GM23338 (cell line): ENCODE data around the gene KCNAB2. TPM values are rescaled to one million over a fixed set of nuclear protein-coding genes. Genes with fewer than 3 reads are reported as not detected.

Experiments
- ATAC-seq: fragments of 200-7000 bp; cut with Tn5 transposase; 3 replicates; pipeline ENCODE4 v1.9.1; 2020
- DNase-seq: peaks from one replicate; pipeline ENCODE4 v3.0.0-alpha.2; 2015; ENCODE audit warnings: low spot score
- H2AFZ ChIP-seq: fragments of 200-600 bp; sonication (generic); 2 replicates; pipeline ENCODE4 v1.8.0; 2016; ENCODE audit warnings: antibody characterized with exemption, mild to moderate bottlenecking, moderate library complexity
- H3F3A ChIP-seq: fragments of 200-600 bp; sonication (generic); replicated peaks from 2 replicates; pipeline ENCODE4 v1.8.0; 2017; ENCODE audit warnings: antibody characterized with exemption, mixed run types, low read depth
- H3K27ac ChIP-seq: fragments of 200-600 bp; sonication (generic); 2 replicates; pipeline ENCODE4 v1.6.1; 2016; ENCODE audit warnings: low read depth
- H3K27me3 ChIP-seq: fragments of 200-600 bp; sonication (generic); 2 replicates; pipeline ENCODE4 v1.8.0; 2016; ENCODE audit warnings: mild to moderate bottlenecking, mixed run types, moderate library complexity; ENCODE audit not compliant: insufficient read depth
- H3K36me3 ChIP-seq: fragments of 200-600 bp; sonication (generic); 2 replicates; pipeline ENCODE4 v1.8.0; 2016; ENCODE audit warnings: mild to moderate bottlenecking; ENCODE audit not compliant: insufficient read depth
- H3K4me1 ChIP-seq: fragments of 200-600 bp; sonication (generic); 2 replicates; pipeline ENCODE4 v1.8.0; 2016; ENCODE audit warnings: mild to moderate bottlenecking, moderate library complexity; ENCODE audit not compliant: insufficient read depth
- H3K4me2 ChIP-seq: fragments of 200-600 bp; sonication (generic); 2 replicates; pipeline ENCODE4 v1.7.1; 2017; ENCODE audit warnings: mixed run types
- H3K4me3 ChIP-seq: fragments of 200-600 bp; sonication (generic); 2 replicates; pipeline ENCODE4 v1.6.1; 2016; ENCODE audit warnings: mixed run types
- H3K79me2 ChIP-seq: fragments of 200-600 bp; sonication (generic); replicated peaks from 2 replicates; pipeline ENCODE4 v1.8.0; 2017; ENCODE audit warnings: mild to moderate bottlenecking; ENCODE audit not compliant: insufficient read depth
- H3K9me2 ChIP-seq: fragments of 200-600 bp; sonication (generic); 2 replicates; pipeline ENCODE4 v1.8.0; 2017; ENCODE audit not compliant: insufficient read depth
- H4K20me1 ChIP-seq: fragments of 200-600 bp; sonication (generic); replicated peaks from 2 replicates; pipeline ENCODE4 v1.8.0; 2017; ENCODE audit warnings: mild to moderate bottlenecking; ENCODE audit not compliant: insufficient read depth
- H3K27ac Mint-ChIP-seq: 2 replicates; pipeline ENCODE4 v1.8.0; 2020; ENCODE audit warnings: inconsistent platforms, mild to moderate bottlenecking, moderate library complexity, mixed read lengths
- H3K27me3 Mint-ChIP-seq: 3 replicates; pipeline ENCODE4 v1.8.0; 2022; ENCODE audit warnings: low read depth, mild to moderate bottlenecking, moderate library complexity, mixed read lengths, inconsistent platforms; ENCODE audit not compliant: insufficient read depth, poor library complexity
- H3K36me3 Mint-ChIP-seq: 3 replicates; pipeline ENCODE4 v1.8.0; 2021; ENCODE audit warnings: low read depth, mild to moderate bottlenecking, inconsistent platforms, moderate library complexity, mixed read lengths
- H3K4me1 Mint-ChIP-seq: 3 replicates; pipeline ENCODE4 v1.8.0; 2020; ENCODE audit warnings: mild to moderate bottlenecking, inconsistent platforms, mixed read lengths
- H3K4me3 Mint-ChIP-seq: 3 replicates; pipeline ENCODE4 v1.8.0; 2021; ENCODE audit warnings: moderate library complexity, mild to moderate bottlenecking, inconsistent platforms, mixed read lengths
- H3K9me3 Mint-ChIP-seq: 3 replicates; pipeline ENCODE4 v1.8.0; 2020; ENCODE audit warnings: moderate library complexity, mild to moderate bottlenecking, inconsistent platforms, mixed read lengths
- CREB1 ChIP-seq: fragments of 250-450 bp; sonication (Bioruptor Pico); IDR thresholded peaks from 2 replicates; pipeline ENCODE4 v1.5.0; 2020; ENCODE audit warnings: low read depth, mild to moderate bottlenecking, moderate library complexity
- EZH2 ChIP-seq: fragments of 200-600 bp; sonication (generic); IDR thresholded peaks from one replicate; pipeline ENCODE4 v1.8.0; 2017; ENCODE audit warnings: antibody characterized with exemption, mild to moderate bottlenecking, low read depth; ENCODE audit not compliant: unreplicated experiment
- EZH2phosphoT487 ChIP-seq: fragments of 200-600 bp; sonication (generic); IDR thresholded peaks from one replicate; pipeline ENCODE4 v1.8.1; 2018; ENCODE audit warnings: antibody characterized with exemption; ENCODE audit not compliant: unreplicated experiment
- JUNB ChIP-seq: IDR thresholded peaks from one replicate; pipeline ENCODE4 v1.6.1; 2016; ENCODE audit warnings: antibody characterized with exemption; ENCODE audit not compliant: unreplicated experiment
- NANOG ChIP-seq: IDR thresholded peaks from 2 replicates; pipeline ENCODE4 v1.6.1; 2016; ENCODE audit warnings: antibody characterized with exemption, borderline replicate concordance
- POLR2AphosphoS5 ChIP-seq: IDR thresholded peaks from 2 replicates; pipeline ENCODE4 v1.6.1; 2016; ENCODE audit warnings: antibody characterized with exemption, low read depth
- STAT1 ChIP-seq: IDR thresholded peaks from one replicate; pipeline ENCODE4 v1.6.1; 2016; ENCODE audit warnings: antibody characterized with exemption; ENCODE audit not compliant: unreplicated experiment
- ZNF114 ChIP-seq: fragments of 250-450 bp; sonication (Bioruptor Pico); IDR thresholded peaks from 2 replicates; pipeline ENCODE4 v1.5.0; 2020; ENCODE audit warnings: mild to moderate bottlenecking, moderate library complexity
- ZNF331 ChIP-seq: fragments of 250-450 bp; sonication (Bioruptor Pico); IDR thresholded peaks from 2 replicates; pipeline ENCODE4 v1.5.0; 2020; ENCODE audit warnings: low read depth, mild to moderate bottlenecking, moderate library complexity
- polyA plus RNA-seq: library from polyadenylated mRNA; unstranded; fragments of >200 nt; fragmentation: Nextera tagmentation; extraction: Ambion mirVana; gene quantifications from 2 replicates; pipeline ENCODE4 v1.2.1, GENCODE V29; 2016
- total RNA-seq: library from RNA; depleted of rRNA; stranded (reverse); fragments of >200 nt; shearing (Covaris generic); gene quantifications from 2 replicates; pipeline ENCODE4 v1.2.3, GENCODE V29; 2014
- TF ChIP-seq, protein P1 (sequence below): fragments of 250-450 bp; sonication (Bioruptor Pico); IDR thresholded peaks from 2 replicates; pipeline ENCODE4 v1.5.0; 2020; ENCODE audit warnings: mild to moderate bottlenecking, moderate library complexity
- TF ChIP-seq, protein P2 (sequence below): IDR thresholded peaks from one replicate; pipeline ENCODE4 v1.6.1; 2018; ENCODE audit warnings: antibody characterized with exemption; ENCODE audit not compliant: unreplicated experiment
- TF ChIP-seq, protein P3 (sequence below): IDR thresholded peaks from 2 replicates; pipeline ENCODE4 v1.6.1; 2016; ENCODE audit warnings: antibody characterized with exemption
- TF ChIP-seq, protein P4 (sequence below), 2 experiments: fragments of 200-600 bp in 1 of 2; sonication (generic) in 1 of 2; conservative IDR thresholded peaks; 2 replicates each; pipeline versions ENCODE4 v1.5.1 to v1.6.1; 2016 to 2017; ENCODE audit warnings: antibody characterized with exemption in 2 of 2, low read depth in 2 of 2, mild to moderate bottlenecking in 2 of 2, moderate library complexity in 1 of 2

Gene KCNAB2
- total and polyA plus RNA-seq, 2 experiments from 2014 or later, result 3.0 to 3.7 TPM

DNA sequence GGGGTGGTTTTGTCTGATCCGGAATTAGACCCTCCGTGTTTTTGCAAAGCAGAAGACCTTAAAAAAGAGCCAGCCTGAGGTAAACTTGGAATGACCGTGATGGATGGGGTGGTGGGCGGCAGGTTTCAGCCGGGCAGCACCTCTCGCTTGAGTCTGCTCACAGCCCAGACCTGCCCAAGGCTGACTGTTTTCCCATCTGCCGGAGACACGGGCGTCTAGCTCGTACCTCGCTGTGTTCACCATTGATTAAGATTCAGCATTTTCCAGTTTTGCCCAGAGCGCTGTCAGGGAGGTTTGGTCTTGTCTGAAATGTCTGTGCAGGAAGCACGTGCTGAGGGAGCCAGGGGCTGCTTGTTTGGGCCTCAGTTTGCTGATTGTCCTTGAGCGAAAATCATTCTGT, 591 bp downstream of the KCNAB2 start:
- H3K4me3 ChIP-seq, result no peak overlapping the region
- DNase-seq, result no peak
- no peaks in the 10 kb centered on the region for H3K4me1 ChIP-seq
- Mint-ChIP-seq H3K4me1 (no peaks in the 10 kb centered on the region; the same call in 2 of the 3 replicates), H3K27ac (no peak overlapping the region), H3K9me3 (no peaks in the 10 kb centered on the region), H3K27me3 (peaks cover 6% of the 10 kb centered on the region), H3K4me3 (no peak overlapping the region), H3K36me3 (no peaks in the 10 kb centered on the region)
- no peak overlapping the region for H3K4me2 ChIP-seq
- no peaks in the 10 kb centered on the region for H3F3A ChIP-seq
- no peaks in the 10 kb centered on the region for H3K9me2 ChIP-seq
- no peaks in the 10 kb centered on the region for H3K27me3 ChIP-seq
- no peaks in the 10 kb centered on the region for H3K79me2 ChIP-seq
- no peaks in the 10 kb centered on the region; the same call in 1 of the 2 replicates for H4K20me1 ChIP-seq
- no peak overlapping the region for H3K27ac ChIP-seq
- ATAC-seq, result no peak
- H3K36me3 ChIP-seq, result no peaks in the 10 kb centered on the region
- TF ChIP-seq CREB1 (CRISPR knock-in tag), result no peak
- no peak for TF ChIP-seq JUNB
- TF ChIP-seq, protein P1, sequence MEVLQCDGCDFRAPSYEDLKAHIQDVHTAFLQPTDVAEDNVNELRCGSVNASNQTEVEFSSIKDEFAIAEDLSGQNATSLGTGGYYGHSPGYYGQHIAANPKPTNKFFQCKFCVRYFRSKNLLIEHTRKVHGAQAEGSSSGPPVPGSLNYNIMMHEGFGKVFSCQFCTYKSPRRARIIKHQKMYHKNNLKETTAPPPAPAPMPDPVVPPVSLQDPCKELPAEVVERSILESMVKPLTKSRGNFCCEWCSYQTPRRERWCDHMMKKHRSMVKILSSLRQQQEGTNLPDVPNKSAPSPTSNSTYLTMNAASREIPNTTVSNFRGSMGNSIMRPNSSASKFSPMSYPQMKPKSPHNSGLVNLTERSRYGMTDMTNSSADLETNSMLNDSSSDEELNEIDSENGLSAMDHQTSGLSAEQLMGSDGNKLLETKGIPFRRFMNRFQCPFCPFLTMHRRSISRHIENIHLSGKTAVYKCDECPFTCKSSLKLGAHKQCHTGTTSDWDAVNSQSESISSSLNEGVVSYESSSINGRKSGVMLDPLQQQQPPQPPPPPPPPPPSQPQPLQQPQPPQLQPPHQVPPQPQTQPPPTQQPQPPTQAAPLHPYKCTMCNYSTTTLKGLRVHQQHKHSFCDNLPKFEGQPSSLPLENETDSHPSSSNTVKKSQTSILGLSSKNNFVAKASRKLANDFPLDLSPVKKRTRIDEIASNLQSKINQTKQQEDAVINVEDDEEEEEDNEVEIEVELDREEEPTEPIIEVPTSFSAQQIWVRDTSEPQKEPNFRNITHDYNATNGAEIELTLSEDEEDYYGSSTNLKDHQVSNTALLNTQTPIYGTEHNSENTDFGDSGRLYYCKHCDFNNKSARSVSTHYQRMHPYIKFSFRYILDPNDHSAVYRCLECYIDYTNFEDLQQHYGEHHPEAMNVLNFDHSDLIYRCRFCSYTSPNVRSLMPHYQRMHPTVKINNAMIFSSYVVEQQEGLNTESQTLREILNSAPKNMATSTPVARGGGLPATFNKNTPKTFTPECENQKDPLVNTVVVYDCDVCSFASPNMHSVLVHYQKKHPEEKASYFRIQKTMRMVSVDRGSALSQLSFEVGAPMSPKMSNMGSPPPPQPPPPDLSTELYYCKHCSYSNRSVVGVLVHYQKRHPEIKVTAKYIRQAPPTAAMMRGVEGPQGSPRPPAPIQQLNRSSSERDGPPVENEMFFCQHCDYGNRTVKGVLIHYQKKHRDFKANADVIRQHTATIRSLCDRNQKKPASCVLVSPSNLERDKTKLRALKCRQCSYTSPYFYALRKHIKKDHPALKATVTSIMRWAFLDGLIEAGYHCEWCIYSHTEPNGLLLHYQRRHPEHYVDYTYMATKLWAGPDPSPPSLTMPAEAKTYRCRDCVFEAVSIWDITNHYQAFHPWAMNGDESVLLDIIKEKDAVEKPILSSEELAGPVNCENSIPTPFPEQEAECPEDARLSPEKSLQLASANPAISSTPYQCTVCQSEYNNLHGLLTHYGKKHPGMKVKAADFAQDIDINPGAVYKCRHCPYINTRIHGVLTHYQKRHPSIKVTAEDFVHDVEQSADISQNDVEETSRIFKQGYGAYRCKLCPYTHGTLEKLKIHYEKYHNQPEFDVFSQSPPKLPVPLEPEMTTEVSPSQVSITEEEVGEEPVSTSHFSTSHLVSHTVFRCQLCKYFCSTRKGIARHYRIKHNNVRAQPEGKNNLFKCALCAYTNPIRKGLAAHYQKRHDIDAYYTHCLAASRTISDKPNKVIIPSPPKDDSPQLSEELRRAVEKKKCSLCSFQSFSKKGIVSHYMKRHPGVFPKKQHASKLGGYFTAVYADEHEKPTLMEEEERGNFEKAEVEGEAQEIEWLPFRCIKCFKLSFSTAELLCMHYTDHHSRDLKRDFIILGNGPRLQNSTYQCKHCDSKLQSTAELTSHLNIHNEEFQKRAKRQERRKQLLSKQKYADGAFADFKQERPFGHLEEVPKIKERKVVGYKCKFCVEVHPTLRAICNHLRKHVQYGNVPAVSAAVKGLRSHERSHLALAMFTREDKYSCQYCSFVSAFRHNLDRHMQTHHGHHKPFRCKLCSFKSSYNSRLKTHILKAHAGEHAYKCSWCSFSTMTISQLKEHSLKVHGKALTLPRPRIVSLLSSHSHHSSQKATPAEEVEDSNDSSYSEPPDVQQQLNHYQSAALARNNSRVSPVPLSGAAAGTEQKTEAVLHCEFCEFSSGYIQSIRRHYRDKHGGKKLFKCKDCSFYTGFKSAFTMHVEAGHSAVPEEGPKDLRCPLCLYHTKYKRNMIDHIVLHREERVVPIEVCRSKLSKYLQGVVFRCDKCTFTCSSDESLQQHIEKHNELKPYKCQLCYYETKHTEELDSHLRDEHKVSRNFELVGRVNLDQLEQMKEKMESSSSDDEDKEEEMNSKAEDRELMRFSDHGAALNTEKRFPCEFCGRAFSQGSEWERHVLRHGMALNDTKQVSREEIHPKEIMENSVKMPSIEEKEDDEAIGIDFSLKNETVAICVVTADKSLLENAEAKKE (CRISPR knock-in tag), result no peak
- no peak for TF ChIP-seq ZNF114 (CRISPR knock-in tag)
- no peak for TF ChIP-seq POLR2AphosphoS5
- TF ChIP-seq, protein P2, sequence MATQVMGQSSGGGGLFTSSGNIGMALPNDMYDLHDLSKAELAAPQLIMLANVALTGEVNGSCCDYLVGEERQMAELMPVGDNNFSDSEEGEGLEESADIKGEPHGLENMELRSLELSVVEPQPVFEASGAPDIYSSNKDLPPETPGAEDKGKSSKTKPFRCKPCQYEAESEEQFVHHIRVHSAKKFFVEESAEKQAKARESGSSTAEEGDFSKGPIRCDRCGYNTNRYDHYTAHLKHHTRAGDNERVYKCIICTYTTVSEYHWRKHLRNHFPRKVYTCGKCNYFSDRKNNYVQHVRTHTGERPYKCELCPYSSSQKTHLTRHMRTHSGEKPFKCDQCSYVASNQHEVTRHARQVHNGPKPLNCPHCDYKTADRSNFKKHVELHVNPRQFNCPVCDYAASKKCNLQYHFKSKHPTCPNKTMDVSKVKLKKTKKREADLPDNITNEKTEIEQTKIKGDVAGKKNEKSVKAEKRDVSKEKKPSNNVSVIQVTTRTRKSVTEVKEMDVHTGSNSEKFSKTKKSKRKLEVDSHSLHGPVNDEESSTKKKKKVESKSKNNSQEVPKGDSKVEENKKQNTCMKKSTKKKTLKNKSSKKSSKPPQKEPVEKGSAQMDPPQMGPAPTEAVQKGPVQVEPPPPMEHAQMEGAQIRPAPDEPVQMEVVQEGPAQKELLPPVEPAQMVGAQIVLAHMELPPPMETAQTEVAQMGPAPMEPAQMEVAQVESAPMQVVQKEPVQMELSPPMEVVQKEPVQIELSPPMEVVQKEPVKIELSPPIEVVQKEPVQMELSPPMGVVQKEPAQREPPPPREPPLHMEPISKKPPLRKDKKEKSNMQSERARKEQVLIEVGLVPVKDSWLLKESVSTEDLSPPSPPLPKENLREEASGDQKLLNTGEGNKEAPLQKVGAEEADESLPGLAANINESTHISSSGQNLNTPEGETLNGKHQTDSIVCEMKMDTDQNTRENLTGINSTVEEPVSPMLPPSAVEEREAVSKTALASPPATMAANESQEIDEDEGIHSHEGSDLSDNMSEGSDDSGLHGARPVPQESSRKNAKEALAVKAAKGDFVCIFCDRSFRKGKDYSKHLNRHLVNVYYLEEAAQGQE, result no peak
- TF ChIP-seq, protein P3, sequence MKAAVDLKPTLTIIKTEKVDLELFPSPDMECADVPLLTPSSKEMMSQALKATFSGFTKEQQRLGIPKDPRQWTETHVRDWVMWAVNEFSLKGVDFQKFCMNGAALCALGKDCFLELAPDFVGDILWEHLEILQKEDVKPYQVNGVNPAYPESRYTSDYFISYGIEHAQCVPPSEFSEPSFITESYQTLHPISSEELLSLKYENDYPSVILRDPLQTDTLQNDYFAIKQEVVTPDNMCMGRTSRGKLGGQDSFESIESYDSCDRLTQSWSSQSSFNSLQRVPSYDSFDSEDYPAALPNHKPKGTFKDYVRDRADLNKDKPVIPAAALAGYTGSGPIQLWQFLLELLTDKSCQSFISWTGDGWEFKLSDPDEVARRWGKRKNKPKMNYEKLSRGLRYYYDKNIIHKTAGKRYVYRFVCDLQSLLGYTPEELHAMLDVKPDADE, result no peak
- TF ChIP-seq NANOG, result no peak
- no peak for TF ChIP-seq ZNF331
- TF ChIP-seq, protein P4, sequence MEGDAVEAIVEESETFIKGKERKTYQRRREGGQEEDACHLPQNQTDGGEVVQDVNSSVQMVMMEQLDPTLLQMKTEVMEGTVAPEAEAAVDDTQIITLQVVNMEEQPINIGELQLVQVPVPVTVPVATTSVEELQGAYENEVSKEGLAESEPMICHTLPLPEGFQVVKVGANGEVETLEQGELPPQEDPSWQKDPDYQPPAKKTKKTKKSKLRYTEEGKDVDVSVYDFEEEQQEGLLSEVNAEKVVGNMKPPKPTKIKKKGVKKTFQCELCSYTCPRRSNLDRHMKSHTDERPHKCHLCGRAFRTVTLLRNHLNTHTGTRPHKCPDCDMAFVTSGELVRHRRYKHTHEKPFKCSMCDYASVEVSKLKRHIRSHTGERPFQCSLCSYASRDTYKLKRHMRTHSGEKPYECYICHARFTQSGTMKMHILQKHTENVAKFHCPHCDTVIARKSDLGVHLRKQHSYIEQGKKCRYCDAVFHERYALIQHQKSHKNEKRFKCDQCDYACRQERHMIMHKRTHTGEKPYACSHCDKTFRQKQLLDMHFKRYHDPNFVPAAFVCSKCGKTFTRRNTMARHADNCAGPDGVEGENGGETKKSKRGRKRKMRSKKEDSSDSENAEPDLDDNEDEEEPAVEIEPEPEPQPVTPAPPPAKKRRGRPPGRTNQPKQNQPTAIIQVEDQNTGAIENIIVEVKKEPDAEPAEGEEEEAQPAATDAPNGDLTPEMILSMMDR (conservative IDR thresholded peaks at IDR 0.05; ENCODE audit: low read depth in 2 of 2), result no peak
- TF ChIP-seq STAT1, result no peak
- TF ChIP-seq EZH2phosphoT487, result no peak
- no peak for TF ChIP-seq EZH2
- no peak overlapping the region for H2AFZ ChIP-seq
